NCI-H1092 treated with DMSO at 0.1 percent for 48 hours (cell line): Measurements from ENCODE around the gene TFR2.

ENCODE experiments used
- DNase-seq: peaks from one replicate; lab custom pipeline; 2025; lab: John Stamatoyannopoulos, UW

TFR2 gene

GRCh38 chr7:100585511-100586265 is 55.7 kb downstream of the TFR2 start, which contains the start of gene LRCH4:
TSS of gene LRCH4 (minus strand) at chr7:100586129. CDS start at chr7:100586100, 29 bp downstream.
- peak; percentile 72 for DNase-seq

GRCh38 chr7:100584683-100585510 is 56.5 kb downstream of the TFR2 start:
- DNase-seq, result no peak

GRCh38 chr7:100584054-100584682 is 57.2 kb downstream of the TFR2 start:
- DNase-seq, result no peak

- no peak for DNase-seq
Measured at GRCh38 chr7:100583132-100584053, 58.0 kb downstream of the TFR2 start.

GRCh38 chr7:100582650-100583049 is 58.7 kb downstream of the TFR2 start:
- DNase-seq, result no peak

- no peak for DNase-seq
Measured at GRCh38 chr7:100582041-100582579, 59.2 kb downstream of the TFR2 start.

GRCh38 chr7:100580466-100581283 is 60.7 kb downstream of the TFR2 start:
- DNase-seq, result no peak

- no peak for DNase-seq
Measured at GRCh38 chr7:100578246-100579183, 62.8 kb downstream of the TFR2 start.

GRCh38 chr7:100577507-100577906 is 63.8 kb downstream of the TFR2 start:
- DNase-seq, result no peak

GRCh38 chr7:100577103-100577502 is 64.2 kb downstream of the TFR2 start:
- no peak for DNase-seq

- no peak for DNase-seq
Measured at GRCh38 chr7:100576384-100576993, 64.9 kb downstream of the TFR2 start.

- DNase-seq, result no peak
Measured at GRCh38 chr7:100575746-100576383, 65.5 kb downstream of the TFR2 start.

- no peak for DNase-seq
Measured at GRCh38 chr7:100575206-100575631, 66.1 kb downstream of the TFR2 start.

- DNase-seq, result no peak
Measured at GRCh38 chr7:100574362-100575205, 66.8 kb downstream of the TFR2 start.

- DNase-seq, result no peak
Measured at GRCh38 chr7:100573691-100574361, 67.5 kb downstream of the TFR2 start, which contains the start of gene SAP25. TSS of gene SAP25 (minus strand) at chr7:100573900. CDS start at chr7:100573742, 158 bp downstream.

GRCh38 chr7:100572949-100573675 is 68.2 kb downstream of the TFR2 start:
- DNase-seq, result no peak
